ENCODE results near the gene TNFRSF4. TPM values are rescaled to one million over a fixed set of nuclear protein-coding genes. Genes with fewer than 3 reads are reported as not detected.

Gene TNFRSF4
- total and polyA plus RNA-seq, 7 donors: 0.95 to 8.6 (median 1.2) TPM; not detected in 2

DNA sequence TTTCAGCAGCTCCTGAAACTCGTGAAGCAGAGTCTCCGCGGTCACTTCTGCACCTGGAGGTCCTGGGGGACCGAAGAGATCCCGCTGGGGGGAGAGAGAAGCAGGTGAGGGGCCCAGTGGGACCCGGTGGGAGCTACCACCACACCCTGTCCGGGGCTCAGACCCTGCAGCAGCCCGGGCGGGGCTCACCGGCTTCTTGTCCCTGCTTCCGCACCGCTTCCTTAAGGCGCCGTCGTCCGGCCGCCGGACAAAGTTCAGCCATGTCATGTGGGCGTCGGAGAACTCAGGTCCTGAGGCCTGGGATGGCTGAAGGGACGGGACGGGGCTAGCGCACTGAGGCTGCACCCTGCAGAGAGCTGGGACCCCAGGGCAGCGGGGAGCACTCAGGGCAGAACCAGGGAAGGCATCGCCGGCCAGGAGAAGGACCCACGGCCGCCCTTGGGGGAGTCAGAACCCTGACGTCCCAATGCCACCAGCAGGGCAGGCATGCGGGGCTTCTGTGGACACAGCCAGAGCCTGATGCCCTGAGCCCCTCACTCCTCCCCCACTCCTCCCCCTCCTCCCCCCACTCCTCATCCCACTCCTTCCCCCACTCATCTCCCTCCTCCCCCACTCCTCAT is 30.3 kb upstream of the TNFRSF4 start:
- Histone ChIP-seq H3K4me3 (peak overlapping the region in 1 of 4 donors; percentile 7), H3K4me1 (peaks cover 0 to 13% (median 13%) of the 10 kb centered on the region in 4 donors), H3K9me3 (no peaks in the 10 kb centered on the region), H3K27me3 (peaks cover 17 to 45% (median 42%) of the 10 kb centered on the region in 3 donors), H3K36me3 (no peaks in the 10 kb centered on the region), H3K27ac (no peak overlapping the region)
- DNase-seq: no peak
- intact Hi-C loops (cut with DNase I): no loop called here
- 15 to 59% methylated on average over 30 of the region's 30 CpGs for WGBS, 2 donors
- TF ChIP-seq EP300 (IDR thresholded peaks at IDR 0.05): no peak
- TF ChIP-seq POLR2A (IDR thresholded peaks at IDR 0.05): no peak
- TF ChIP-seq POLR2AphosphoS5 (IDR thresholded peaks at IDR 0.05): no peak
- TF ChIP-seq CTCF (IDR thresholded peaks at IDR 0.05): no peak

DNA sequence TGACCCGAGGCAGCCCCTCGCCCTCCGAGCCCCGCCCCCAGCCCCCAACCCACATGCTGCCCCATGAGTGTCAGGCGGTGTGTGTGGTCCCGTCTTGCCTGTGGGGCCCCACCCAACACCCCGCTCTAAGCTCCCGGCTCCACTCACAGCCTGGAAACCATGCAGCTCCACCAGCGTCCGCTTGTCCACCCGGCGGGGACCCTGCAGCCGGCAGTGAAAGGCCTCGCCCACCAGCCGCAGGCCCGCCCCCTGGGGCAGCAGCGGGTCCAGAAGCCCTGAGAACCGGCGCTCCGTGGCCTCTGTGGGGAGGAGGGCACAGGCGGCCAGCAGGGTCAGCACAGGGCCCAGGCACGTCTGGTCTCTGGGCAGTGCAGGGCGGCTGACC is 29.8 kb upstream of the TNFRSF4 start:
- peaks cover 0 to 13% (median 13%) of the 10 kb centered on the region in 4 donors for H3K4me1 ChIP-seq
- intact Hi-C loops (cut with DNase I): no loop called here
- H3K27me3 ChIP-seq: peaks cover 19 to 50% (median 47%) of the 10 kb centered on the region in 3 donors
- H3K9me3 ChIP-seq: no peaks in the 10 kb centered on the region
- H3K36me3 ChIP-seq: no peaks in the 10 kb centered on the region
- H3K4me3 ChIP-seq: peak overlapping the region in 1 of 4 donors; percentile 7
- TF ChIP-seq POLR2AphosphoS5 (IDR thresholded peaks at IDR 0.05): no peak
- TF ChIP-seq CTCF (IDR thresholded peaks at IDR 0.05): no peak
- no peak for TF ChIP-seq EP300 (IDR thresholded peaks at IDR 0.05)
- no peak for TF ChIP-seq POLR2A (IDR thresholded peaks at IDR 0.05)
- 20 to 59% methylated on average over 23 of the region's 23 CpGs for WGBS, 2 donors
- DNase-seq: no peak
- no peak overlapping the region for H3K27ac ChIP-seq

DNA sequence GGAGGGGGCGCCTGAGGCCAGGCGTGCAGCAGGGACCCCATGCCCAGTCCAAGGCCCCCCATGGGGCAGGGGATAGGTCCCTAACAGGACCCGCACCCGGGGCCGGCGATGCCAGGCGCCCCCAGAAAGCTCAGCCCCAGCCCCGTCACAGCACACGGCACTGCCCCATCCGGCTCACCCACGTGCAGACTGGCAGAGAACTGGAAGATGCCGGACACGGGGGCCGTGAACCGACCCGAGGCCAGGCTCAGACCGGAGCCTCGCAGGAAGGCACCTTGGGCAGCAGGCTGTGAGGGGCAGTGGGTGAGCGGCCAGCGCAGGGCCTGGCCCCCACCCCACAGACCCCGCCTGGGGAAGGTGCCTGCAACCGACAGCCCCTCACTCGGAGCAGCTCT is 29.3 kb upstream of the TNFRSF4 start:
- 73 to 92% methylated on average over 23 of the region's 23 CpGs for WGBS, 2 donors
- H3K27me3 ChIP-seq: peaks cover 19 to 52% (median 52%) of the 10 kb centered on the region in 3 donors
- intact Hi-C loops (cut with DNase I): no loop called here

DNA sequence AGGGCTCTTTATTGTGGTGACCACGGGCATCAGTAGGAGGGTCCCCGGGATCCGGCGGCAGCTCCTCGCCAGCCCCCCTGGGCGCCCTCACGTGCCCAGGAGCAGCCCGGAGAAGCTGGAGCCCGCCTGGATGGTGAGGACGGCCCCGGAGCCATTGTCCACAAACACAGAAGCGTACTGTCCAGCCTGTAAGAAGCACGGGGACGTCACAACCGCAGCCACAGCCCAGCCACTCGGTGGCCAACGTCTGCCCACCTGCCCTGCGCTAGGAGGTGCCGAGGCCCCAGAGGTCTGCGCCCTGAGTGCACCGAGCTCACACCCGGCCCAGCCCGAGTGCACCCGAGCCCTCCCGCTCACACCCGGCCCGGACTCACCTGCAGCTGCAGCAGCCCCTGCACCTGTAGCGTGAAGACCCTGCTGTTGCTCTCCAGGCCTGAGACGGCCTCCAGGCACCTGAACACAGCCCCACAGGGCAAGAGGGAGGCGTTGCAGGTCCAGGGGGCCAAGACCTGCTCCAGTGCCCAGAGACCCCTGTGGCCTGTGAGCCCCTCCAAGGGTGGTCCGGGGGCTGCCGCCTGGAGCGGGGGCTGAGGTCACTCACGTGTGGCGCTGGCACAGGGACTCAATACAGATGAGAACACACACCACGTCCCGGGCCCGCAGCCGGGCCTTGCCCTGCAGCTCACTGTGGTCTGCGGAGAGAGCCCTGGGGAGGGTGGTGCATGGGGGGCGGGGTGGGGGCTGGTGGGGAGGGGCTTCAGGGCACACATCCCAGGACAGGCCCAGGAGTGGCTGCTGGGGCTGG is 28.7 kb upstream of the TNFRSF4 start:
- Histone ChIP-seq H3K27ac (no peak overlapping the region), H3K4me1 (peaks cover 0 to 17% (median 13%) of the 10 kb centered on the region in 4 donors), H3K36me3 (no peaks in the 10 kb centered on the region), H3K9me3 (no peaks in the 10 kb centered on the region), H3K27me3 (peaks cover 19 to 52% (median 49%) of the 10 kb centered on the region in 3 donors), H3K4me3 (no peak overlapping the region)
- 75 to 88% methylated on average over 41 of the region's 41 CpGs for WGBS, 2 donors
- intact Hi-C loops (cut with DNase I): no loop called here
- no peak for DNase-seq
- TF ChIP-seq POLR2A (IDR thresholded peaks at IDR 0.05) (no peak), POLR2AphosphoS5 (IDR thresholded peaks at IDR 0.05) (no peak), EP300 (IDR thresholded peaks at IDR 0.05) (no peak), CTCF (IDR thresholded peaks at IDR 0.05) (no peak)

More for the DNA sequence above, 29.3 kb upstream of the TNFRSF4 start:
- TF ChIP-seq CTCF (IDR thresholded peaks at IDR 0.05): no peak
- TF ChIP-seq EP300 (IDR thresholded peaks at IDR 0.05): no peak
- TF ChIP-seq POLR2A (IDR thresholded peaks at IDR 0.05): no peak
- no peak for TF ChIP-seq POLR2AphosphoS5 (IDR thresholded peaks at IDR 0.05)
- Histone ChIP-seq H3K9me3 (no peaks in the 10 kb centered on the region), H3K27ac (no peak overlapping the region), H3K4me3 (no peak overlapping the region), H3K36me3 (no peaks in the 10 kb centered on the region), H3K4me1 (peaks cover 0 to 13% (median 13%) of the 10 kb centered on the region in 4 donors)
- DNase-seq: no peak

Measured in sigmoid colon (tissue), 7 donors.